Measurements from ENCODE around the gene FRMD3.

The FRMD3 gene

DNA sequence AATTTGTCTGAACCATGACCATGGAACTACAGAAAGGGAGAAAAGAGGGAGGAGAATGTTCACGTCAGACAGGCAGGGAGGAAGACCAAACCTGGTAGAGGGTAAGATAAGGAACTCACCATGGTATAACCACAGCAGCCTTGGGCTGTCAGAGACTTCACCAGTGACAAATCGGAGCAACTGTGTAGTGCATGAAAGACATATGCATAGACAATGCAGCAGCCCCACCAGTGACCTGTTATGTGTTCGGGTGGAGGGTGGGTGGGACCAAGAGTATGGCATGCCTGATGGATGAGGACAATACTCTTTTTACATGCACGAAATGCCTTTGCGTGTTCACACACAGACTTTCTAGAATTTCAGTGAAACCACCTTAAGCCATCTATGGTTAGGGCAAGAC is 253.5 kb downstream of the FRMD3 start:
- no peak for DNase-seq (ENCODE audit: low read depth in 2 of 2)

DNA sequence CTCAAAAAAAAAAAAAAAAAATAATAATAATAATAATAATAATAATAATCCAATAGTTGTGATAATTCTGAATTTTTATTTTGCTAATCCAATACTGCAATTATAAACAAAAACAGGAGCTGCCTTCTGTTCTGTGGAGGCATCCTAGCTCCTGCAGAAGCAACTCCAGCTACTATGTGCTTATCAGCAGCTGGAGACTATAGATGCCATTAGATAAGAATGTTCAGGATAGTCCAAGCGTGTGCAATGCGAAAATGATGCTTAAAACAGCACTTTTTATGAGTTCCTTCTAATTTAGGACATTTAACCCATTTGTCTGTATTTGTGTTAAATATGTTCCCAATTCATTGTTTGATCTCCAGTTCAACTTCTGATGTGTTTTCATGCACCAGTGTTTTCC is 254.7 kb downstream of the FRMD3 start:
- DNase-seq (ENCODE audit: low read depth in 2 of 2): no peak

DNA sequence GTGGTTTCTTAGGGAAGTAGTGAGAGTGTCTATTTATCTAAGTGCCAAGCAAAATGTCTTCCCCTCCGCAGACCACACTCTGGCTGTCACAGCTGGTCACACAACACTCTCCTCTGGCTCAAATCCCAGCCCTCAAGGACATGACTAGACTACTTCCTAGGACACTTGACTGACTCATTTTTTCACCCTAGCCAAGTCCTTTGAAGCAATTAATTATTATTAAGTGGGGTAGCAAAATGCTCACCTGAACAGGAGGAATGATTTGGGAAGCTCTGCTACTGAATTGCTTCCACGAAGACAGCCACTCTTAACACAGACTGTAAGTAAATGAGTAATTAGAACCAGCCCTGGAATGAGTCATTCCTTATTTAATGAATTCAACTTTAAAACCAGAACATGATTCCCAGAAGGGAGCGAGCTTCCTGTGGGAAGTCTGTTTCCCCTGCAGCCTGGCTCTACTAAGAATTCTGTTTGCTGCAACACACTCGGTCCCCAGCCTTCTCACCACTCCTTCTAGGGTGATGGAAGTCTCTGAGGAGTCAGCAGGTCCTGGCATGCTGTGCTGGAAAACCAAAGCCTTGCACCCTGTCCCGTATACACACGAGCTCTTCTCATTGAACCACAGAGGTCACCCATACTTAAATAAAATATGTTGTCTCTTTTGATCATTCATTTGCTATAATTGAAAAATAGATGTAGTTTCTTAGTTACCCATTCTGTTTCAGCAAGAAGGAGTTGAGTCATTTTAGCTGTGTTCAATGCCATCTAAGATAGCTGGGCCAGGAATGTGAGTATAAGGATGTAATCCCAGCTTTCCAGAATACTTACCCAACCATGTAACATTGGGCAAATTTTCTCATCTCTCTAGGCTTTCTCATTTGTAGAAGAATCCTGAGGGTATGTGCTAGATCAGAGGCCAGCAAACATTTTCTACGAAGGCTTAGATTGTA is 256.6 kb downstream of the FRMD3 start:
- DNase-seq (ENCODE audit: low read depth in 2 of 2): no peak

DNA sequence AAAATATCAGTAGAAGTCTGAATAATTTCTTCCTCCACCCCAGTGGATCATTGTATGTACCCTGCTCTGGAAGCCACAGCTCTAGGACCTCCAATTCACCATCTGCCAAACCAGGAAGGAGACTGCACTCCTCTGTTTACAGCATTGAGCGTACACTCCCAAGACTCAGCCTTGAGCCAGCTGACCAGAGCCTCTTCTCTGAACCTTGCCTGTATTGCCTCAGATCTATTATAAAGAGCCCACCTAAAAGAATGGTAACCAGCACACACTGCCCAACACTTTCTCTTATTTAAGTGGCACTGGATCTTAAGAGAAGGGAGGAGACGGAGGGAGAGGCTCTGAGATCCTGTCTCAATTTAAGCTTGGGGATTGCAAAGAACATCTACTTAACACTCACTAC is 257.4 kb downstream of the FRMD3 start:
- no peak for DNase-seq (ENCODE audit: low read depth in 2 of 2)

DNA sequence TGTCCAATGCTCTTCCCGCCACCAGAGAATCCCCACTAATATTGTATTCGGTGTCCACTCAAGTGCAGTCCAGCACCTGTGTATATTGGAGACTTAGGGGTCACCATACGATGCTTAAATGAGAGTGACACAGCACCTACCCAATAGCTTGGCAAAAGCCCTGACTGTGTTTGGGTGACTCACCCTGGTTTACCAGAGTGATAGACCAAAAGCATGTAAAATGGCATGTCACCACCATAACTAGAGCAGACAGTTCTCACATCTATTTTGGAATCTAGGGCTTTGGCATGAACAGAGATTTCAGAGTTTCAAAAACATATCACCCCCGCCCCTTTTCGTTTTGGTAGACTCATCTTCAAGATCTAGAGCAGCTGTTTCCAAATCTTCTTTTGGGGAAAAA is 257.9 kb downstream of the FRMD3 start:
- DNase-seq (ENCODE audit: low read depth in 2 of 2): no peak

DNA sequence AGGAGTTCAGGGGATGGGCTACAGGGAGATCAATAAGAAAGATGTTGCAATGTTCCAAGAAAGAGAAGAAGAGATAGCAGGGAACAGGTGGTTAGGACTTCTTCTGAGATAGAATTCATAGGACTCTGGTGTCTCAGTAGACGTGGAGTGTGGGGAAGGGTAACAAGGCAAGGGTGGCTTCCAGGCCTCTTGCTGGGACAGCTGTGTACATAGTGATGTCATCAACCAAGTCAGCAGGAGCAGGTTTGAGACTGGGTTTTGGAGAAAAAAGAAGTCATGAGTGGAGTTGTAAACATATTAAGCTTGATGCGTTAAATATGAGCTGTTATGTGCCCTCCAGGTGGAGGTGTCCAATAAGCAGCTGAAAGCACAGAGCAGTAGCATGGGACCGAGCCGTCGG is 263.4 kb downstream of the FRMD3 start:
- no peak for DNase-seq (ENCODE audit: low read depth in 2 of 2)

DNA sequence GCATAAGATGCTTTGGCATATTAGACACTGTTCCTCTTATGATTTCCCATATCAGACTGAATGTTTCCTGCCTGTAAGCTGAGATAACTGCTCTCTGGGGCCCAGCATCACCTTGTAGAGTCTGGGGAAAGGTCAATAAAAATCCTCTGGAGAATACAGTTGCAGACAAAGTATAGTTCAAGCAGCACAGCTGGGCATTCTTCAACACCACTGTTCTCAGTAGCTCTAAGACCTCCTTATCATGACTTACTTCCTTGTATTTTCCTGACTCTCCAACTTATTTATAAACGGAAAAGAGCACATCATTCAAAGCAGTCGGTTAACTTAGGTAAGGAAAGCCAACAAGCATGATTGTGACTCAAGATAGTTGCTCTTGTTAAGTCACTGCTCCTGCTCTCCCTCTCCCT is 266.5 kb downstream of the FRMD3 start:
- no peak for DNase-seq (ENCODE audit: low read depth in 2 of 2)

DNA sequence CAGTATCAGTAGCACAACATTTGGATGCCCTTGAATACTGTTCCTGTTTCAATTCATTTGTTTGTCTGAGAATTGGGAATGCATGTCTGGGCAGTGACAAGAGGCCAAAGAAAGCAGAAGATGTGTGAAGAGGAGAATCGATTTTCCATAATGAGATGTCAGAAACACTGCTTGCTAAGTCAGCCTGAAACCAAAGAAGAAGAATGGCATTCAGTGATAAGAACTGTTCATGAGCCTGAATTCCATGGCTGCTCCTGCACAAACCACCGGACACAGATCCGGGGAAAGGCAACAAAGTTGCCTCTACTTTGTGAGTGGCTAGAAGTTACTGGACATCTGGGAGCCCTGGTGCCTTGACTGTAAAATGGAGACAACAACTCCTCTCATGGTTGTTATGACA is 268.1 kb downstream of the FRMD3 start:
- DNase-seq (ENCODE audit: low read depth in 2 of 2): no peak

DNA sequence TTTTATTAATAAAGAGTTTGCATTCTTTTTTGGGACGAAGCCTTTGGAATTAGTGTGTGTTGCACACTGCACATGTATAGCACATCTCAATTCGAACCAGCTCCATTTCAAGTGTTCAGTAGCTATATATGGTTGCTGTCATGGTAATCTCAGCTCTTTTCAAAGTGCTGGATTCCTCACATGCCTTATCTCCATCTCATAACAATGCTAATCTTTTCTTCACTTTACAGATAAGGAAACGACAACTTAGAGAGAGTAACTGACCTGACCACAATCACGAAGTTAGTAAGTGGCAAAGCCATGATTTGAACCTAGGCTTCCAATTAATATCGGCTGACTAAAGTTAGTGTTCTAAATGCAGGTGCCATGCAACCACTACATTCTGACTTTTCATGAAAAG is 270.5 kb downstream of the FRMD3 start:
- DNase-seq (ENCODE audit: low read depth in 2 of 2): no peak

DNA sequence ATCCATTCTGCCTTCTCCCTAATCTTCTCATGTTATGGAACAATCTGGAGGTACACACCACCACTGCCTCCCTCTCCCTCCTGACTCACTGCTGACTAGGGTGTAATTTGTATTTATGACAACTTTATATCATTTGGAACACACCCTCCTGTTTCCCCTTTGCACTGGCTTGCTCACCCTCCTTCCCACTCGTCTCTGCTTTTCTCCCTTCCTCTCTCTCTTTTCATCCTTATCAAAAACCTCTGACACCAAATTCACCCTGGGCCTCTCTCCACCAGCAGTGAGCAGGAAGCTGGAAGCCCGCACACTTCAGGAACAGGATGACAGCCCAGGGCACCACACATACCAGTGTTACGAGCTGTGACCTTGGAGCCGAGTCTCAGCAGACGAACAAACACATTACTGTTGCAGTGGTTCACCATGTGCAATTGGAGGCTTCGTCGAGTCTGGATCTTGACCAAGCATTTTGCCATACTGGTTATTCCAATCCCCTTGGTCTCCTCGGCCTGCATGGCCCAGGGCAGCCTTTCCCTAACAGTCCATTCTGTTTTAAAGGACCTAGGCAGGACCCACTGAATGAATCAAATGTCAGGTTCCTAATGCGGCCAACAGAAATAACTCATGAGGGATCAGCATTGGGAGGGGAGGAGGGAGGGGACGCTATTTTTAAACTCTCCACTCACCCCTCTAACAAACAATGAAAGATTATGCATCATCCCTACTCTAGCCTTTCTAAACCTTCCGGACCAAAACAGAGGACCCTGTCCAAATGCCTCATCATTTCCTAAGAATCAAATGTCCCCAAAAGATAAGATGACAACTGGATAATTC is 271.3 kb downstream of the FRMD3 start:
- DNase-seq (ENCODE audit: low read depth in 2 of 2): no peak

DNA sequence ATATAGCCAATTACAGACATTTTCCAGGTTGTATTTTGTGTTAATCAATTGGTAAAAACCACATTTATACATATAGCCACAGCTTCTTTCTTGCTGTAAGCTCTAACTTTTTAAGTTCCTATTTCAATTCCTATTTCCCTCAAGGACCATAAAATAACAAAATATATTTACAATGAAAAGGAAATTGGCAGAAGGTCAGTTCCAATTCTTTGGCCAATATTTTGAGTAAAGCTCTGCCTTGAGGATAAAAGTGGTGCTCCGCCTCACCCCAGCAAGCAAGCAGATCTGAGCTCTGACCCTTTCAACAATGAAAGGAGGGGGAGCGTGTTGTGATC is 271.9 kb downstream of the FRMD3 start:
- DNase-seq (ENCODE audit: low read depth in 2 of 2): no peak

DNA sequence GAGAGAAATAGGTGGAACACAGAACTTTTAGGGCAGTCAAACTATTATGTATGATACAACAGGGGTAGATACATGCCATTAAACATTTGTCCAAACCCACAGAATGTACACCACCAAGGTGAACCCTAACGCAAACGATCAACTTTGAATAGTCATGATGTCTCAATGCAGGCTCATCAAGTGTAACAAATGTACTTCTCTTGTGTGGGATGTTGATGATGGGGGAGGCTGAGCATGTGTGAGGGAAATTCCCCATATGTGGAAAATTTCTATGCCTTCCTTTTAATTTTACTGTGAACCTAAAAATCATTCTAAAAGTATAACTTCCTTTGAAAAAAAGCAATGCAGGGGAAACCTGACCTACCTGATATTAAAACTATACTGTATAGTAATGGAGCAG is 273.9 kb downstream of the FRMD3 start:
- no peak for DNase-seq (ENCODE audit: low read depth in 2 of 2)

DNA sequence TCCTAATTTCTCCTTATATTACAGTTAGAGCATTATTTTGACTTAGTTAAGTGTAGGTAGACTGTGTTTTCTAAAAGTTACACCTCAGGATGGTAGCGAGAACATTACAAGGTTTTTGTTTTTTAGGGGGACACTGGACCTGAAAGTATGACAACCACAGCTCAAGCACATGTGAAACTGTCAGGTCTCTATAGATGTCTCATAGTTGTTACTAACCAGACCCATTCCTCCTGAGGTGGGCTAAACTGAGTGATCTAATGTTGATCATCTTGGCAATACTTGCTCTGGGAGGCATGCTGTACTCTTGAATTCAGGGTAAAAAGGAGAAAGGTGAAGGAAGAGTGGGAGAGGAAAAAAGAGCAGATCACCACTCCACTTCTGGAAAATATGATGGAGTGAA is 278.6 kb downstream of the FRMD3 start:
- no peak for DNase-seq (ENCODE audit: low read depth in 2 of 2)

DNA sequence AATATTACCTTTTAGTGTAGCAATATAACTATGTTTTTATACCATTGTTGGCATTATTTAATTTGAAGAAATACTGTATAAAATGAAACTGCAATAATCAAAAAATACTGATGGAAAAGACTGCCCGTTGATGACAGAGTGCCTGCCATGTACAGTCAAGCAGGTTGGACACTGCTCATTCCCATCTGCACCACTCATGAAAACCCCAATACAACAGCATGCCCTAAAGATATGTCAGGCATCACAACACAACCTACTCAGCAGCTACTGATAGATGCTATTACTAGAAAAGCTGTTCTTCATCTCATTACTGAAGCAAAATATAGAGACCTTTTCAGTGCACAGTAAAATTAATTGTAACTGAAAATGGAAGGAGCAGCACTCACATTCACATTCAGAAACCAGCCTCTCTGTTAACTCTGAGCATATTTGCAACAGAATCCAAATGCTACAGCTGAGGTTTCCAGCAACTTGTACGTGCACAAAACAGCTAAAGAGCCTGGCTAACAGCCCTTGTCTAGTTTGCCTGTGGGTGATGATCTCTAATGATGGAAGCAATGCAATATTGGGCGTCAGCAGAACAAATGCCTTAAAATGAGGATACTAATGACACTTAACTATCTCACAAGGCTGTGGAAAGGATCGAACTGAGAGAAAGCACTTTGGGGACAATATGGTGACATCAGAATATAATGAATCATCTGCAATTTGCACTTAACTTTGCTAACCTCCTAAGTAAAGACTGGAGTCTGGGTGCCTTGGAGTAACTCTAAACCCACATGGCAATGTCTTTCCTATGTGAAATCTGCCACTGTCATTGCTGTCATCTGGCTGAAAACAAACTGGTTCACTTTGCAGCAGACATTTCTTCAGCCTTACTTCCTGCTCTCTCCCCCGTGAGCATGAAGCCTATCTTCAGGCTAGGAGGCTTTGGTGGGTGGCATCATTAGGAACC is 280.0 kb downstream of the FRMD3 start:
- no peak for DNase-seq (ENCODE audit: low read depth in 2 of 2)

DNA sequence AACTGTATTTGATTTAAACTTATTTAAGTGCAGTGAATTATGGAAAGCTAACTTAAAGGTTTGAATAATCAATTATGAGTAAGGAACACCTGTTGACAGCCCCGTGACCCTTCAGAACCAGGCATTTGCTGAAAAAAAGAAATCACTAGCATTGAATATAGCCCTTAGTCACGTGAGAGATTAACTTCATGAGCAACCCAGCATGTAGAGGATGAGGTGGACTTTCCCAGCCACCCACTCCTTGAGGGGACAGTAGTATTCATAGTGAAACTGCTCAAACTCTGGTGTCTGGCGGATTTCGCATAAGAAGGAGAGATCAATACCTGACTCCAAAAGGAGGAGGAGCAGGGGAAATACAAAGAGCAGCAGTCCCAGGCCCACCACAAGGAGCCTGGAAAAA is 290.5 kb downstream of the FRMD3 start:
- no peak for DNase-seq (ENCODE audit: low read depth in 2 of 2)

DNA sequence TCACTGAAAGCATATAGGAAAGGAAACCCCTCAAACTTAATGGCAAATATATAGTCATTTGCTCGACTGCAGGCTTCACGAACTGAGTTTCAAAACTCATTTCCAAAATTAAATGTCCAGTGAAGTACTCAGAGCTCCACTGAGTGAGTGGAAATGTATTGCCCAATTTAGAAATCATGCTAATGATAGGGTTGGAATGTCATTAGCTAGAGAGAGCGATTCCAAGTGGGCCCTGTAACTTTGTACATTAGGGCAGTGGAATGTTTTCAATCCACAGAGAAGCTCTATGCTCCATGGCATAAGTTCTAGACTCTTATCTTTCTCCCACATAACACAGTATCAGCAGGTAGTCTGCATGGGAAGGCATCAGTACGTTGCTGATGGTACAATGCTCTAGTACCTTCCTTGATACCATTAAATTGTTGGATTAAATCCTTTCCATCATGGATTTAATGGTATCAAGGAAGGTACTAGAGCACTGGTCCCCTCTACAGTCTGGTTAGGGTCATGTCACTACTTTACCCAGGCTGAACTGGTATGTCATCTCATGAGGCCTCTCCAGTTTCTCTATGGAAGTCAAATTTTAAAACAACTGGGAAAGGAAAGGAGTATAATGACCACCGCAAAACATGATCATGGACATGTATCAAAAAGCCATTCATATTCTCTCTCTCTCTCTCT is 292.1 kb downstream of the FRMD3 start:
- DNase-seq (ENCODE audit: low read depth in 2 of 2): no peak

DNA sequence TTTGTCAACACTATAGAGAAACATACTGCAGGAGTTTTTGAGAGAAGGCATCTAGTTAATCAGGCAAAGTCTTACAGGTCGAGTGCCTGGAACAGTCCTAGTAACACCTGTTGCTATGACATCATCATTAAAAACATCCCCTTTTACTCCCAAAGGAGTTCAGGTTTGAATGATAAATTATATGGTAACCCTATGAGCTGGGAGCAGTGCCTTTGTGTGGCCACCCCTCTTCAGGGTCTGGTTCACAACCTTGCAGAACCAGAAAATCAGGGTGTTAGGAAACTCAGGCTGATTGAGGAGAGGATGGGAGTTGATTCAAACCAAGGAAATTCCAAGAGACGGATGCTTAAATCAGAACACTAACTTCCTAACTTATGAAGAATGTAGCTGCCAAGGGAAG is 296.1 kb downstream of the FRMD3 start:
- DNase-seq (ENCODE audit: low read depth in 2 of 2): no peak

DNA sequence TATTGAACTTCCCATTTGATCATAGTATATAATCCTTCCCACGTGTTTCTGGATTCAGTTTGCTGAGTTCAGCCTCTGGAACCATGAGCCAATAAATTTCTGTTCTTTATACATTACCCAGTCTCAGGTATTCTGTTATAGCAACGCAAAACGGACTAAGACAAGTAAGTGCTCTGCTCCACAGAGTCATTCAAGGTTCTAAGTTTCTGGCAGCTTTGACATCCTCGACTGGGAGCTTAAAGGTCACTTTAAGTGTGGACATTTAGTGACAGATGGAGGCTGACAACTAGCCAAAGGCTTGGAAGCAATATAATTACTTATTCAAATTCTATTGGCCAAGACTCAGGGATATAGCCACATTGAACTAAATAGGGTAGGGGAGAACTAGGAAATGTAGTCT is 297.5 kb downstream of the FRMD3 start:
- DNase-seq (ENCODE audit: low read depth in 2 of 2): no peak

DNA sequence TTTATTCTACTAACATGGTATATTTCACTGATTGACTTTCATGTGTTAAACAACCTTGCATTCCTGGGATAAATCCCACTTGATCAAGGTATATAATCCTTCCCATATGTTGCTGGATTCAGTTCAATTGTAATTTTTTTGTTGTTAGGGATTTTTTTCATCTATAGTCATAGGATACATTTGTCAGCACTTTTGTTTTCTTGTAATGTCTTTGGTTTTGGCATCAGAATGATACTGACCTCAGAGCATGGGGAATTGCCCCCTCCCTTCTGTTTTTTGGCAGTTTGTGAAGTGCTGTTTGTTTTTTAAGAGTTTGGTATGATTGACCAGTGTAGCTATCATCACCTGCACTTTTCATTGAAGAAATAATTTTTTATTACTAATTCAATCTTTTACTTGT is 298.5 kb downstream of the FRMD3 start:
- DNase-seq (ENCODE audit: low read depth in 2 of 2): no peak

DNA sequence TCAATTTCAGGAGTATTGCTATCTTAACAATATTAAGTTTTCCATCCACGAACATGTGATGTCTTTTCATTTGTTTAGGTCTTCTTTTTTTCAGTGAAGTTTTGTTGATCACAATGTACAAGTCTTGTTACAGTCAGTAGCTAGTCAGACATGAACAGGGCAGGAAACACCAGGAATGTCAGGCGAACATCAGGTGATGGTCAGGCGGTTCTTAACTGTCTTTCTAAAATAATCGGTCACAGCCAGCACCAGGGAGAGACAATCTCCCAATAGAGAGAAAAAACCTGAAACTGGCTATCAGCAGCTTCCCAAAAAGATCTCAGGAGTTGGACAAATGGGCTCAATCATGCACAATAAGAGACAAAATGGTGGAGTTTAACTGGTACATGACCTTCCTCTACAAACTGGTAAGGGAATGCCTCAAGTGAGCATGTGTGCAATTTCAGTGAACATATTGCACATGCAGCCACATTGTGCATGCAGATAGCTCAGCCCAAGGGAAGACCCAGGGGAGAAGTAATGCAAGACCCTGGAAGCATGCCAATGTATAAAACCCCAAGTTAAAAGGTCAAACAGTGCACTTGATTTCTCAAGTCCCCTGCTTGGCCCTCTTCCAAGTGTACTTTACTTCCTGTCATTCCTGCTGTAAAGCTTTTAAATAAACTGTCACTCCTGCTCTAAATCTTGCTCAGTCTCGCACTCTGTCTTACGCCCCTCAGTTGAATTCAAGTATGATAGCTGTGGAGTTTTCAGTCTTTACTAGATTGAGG is 299.1 kb downstream of the FRMD3 start:
- no peak for DNase-seq (ENCODE audit: low read depth in 2 of 2)
